ENCODE results near the gene CEP70. TPM values are rescaled to one million over a fixed set of nuclear protein-coding genes. Genes with fewer than 3 reads are reported as not detected.

The CEP70 gene
- total and polyA plus RNA-seq, 10 of the 15 experiments (the other 5 are each of a cell fraction or from before 2014, with no cell fraction given), result 1.4 to 9.3 (median 2.2) TPM

- TF ChIP-seq BCL11A (IDR thresholded peaks at IDR 0.05; ENCODE audit: low read depth, low read length) (no peak), IKZF2 (IDR thresholded peaks at IDR 0.05) (no peak), NBN (IDR thresholded peaks at IDR 0.05) (no peak), JUNB (IDR thresholded peaks at IDR 0.05) (no peak), RB1 (IDR thresholded peaks at IDR 0.05; ENCODE audit: borderline replicate concordance) (no peak), CHD1 (IDR thresholded peaks at IDR 0.05; ENCODE audit: low read depth, low read length) (no peak), ZNF24 (IDR thresholded peaks at IDR 0.05) (no peak), BCLAF1 (IDR thresholded peaks at IDR 0.05) (no peak), WRNIP1 (IDR thresholded peaks at IDR 0.05; ENCODE audit: borderline replicate concordance, low read depth, low read length) (no peak), EGR1 (IDR thresholded peaks at IDR 0.05; ENCODE audit: borderline replicate concordance in 1 of 2, low read depth in 2 of 2, low read length in 2 of 2) (no peak), CBFB (IDR thresholded peaks at IDR 0.05; ENCODE audit: low read depth) (no peak), EED (IDR thresholded peaks at IDR 0.05; ENCODE audit: low read depth) (no peak), SMAD1 (IDR thresholded peaks at IDR 0.05; ENCODE audit: low read depth, partially characterized antibody) (no peak), BACH1 (IDR thresholded peaks at IDR 0.05; ENCODE audit: borderline replicate concordance) (no peak), ZBTB40 (IDR thresholded peaks at IDR 0.05; ENCODE audit: borderline replicate concordance) (no peak), ATF7 (IDR thresholded peaks at IDR 0.05; ENCODE audit: low read depth) (no peak), SREBF2 (IDR thresholded peaks at IDR 0.05; ENCODE audit: low read length) (no peak)
- TF ChIP-seq, protein P1, sequence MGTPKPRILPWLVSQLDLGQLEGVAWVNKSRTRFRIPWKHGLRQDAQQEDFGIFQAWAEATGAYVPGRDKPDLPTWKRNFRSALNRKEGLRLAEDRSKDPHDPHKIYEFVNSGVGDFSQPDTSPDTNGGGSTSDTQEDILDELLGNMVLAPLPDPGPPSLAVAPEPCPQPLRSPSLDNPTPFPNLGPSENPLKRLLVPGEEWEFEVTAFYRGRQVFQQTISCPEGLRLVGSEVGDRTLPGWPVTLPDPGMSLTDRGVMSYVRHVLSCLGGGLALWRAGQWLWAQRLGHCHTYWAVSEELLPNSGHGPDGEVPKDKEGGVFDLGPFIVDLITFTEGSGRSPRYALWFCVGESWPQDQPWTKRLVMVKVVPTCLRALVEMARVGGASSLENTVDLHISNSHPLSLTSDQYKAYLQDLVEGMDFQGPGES (IDR thresholded peaks at IDR 0.05), result no peak
- Histone ChIP-seq H3K27me3 (replicated peaks in 1 of 2; ENCODE audit: control insufficient read depth in 2 of 2, insufficient read depth in 2 of 2, low read length in 1 of 2) (no peaks in the 10 kb centered on the region), H3K79me2 (ENCODE audit: control insufficient read depth, insufficient read depth, low read length) (no peaks in the 10 kb centered on the region), H2AFZ (ENCODE audit: control insufficient read depth, low read depth, low read length) (no peak overlapping the region), H3K27ac (ENCODE audit: control insufficient read depth, insufficient read depth) (no peak overlapping the region), H4K20me1 (ENCODE audit: control insufficient read depth, insufficient read depth) (no peaks in the 10 kb centered on the region), H3K36me3 (ENCODE audit: control insufficient read depth in 2 of 2, insufficient read depth in 2 of 2, low read length in 1 of 2) (no peaks in the 10 kb centered on the region), H3K9me3 (replicated peaks; ENCODE audit: control insufficient read depth, insufficient read depth, low read length) (no peaks in the 10 kb centered on the region; the same call in 2 of the 3 replicates), H3K4me2 (ENCODE audit: control insufficient read depth, insufficient read depth) (no peak overlapping the region), H3K4me1 (ENCODE audit: control insufficient read depth, insufficient read depth, low read length) (no peaks in the 10 kb centered on the region), H3K9ac (ENCODE audit: control insufficient read depth, insufficient read depth, low read length) (no peak overlapping the region), H3K4me3 (no peak overlapping the region)
- in situ Hi-C loops (cut with MboI), result no loop called here
- ChIA-PET CTCF (no interaction called here), RAD21 (ENCODE audit: unreplicated experiment) (no interaction called here), SMC1A (ENCODE audit: uncharacterized antibody, unreplicated experiment) (interaction anchor here (0.9 to 1.0 kb wide), 2 partner anchors 48 to 59 kb away, joined by 3 read pairs; no protein-coding TSS in a partner anchor), POLR2A (interaction anchor here (1.2 kb wide), 1 partner anchor 12 kb away, joined by 4 read pairs; no protein-coding TSS in a partner anchor)
- ATAC-seq (no peak), DNase-seq (ENCODE audit: low read depth, low spot score) (no peak), FAIRE-seq (no peak)
- intact Hi-C loops (cut with micrococcal nuclease; ENCODE audit: unreplicated experiment), result no loop called here
- WGBS (ENCODE audit: insufficient coverage, insufficient replicate concordance, low lambda C conversion rate, missing lambda C conversion rate), result 79% methylated on average over 2 of the region's 2 CpGs
- no TSS peak for BruUV-seq (replicated peaks)
These were observed 44.6 kb upstream of the CEP70 start for GRCh38 chr3:138638641-138639040.

All from GM12878 (cell line).